Ascending aorta (tissue), 2 donors: Measurements from ENCODE around the gene MMP14. TPM values are rescaled to one million over a fixed set of nuclear protein-coding genes. Genes with fewer than 3 reads are reported as not detected.

ENCODE experiments used
- DNase-seq, 2 donors: peaks; one replicate each; pipeline ENCODE4 v3.0.0-alpha.2; 2019; ENCODE audit warnings: low spot score in 2 of 2
- H3K27ac ChIP-seq, 2 donors: fragments of 200-600 bp; sonication (generic); one replicate each; pipeline ENCODE4 v1.5.1; 2016 to 2017; ENCODE audit warnings: mild to moderate bottlenecking in 1 of 2
- H3K27me3 ChIP-seq: fragments of 200-600 bp; sonication (generic); one replicate; pipeline ENCODE4 v1.5.1; 2017
- H3K36me3 ChIP-seq, 2 donors: fragments of 200-600 bp; sonication (generic); one replicate each; pipeline ENCODE4 v1.5.1; 2016
- H3K4me1 ChIP-seq, 2 donors: fragments of 200-600 bp; sonication (generic); one replicate each; pipeline ENCODE4 v1.5.1; 2016 to 2017; ENCODE audit warnings: mild to moderate bottlenecking in 1 of 2
- H3K4me3 ChIP-seq, 2 donors: fragments of 200-600 bp; sonication (generic); one replicate each; pipeline ENCODE4 v1.5.1; 2016 to 2017; ENCODE audit warnings: mild to moderate bottlenecking in 1 of 2
- H3K9me3 ChIP-seq, 2 donors: fragments of 200-600 bp; sonication (generic); one replicate each; pipeline ENCODE4 v1.5.1; 2016
- intact Hi-C: fragments of 100-400 bp; cut with DNase I; formaldehyde crosslinking; loops from one replicate; pipeline ENCODE4 v1.15.1; 2023
- total RNA-seq: library from RNA; depleted of rRNA; stranded (reverse); fragments of >200 nt; gene quantifications from one replicate; pipeline ENCODE4 v1.1.0, GENCODE V29; 2016
- TF ChIP-seq, protein P1 (sequence below), 3 experiments: fragments of 200-600 bp in 2 of 3; fragments of 450-650 bp in 1 of 3; sonication (generic) in 2 of 3; IDR thresholded peaks; one replicate each; pipeline ENCODE4 v1.5.1; 2016 to 2019; ENCODE audit warnings: antibody characterized with exemption in 3 of 3, mild to moderate bottlenecking in 1 of 3, moderate library complexity in 1 of 3

MMP14 gene
- total RNA-seq, 1 donor from 2014 or later, result 178 TPM

DNA sequence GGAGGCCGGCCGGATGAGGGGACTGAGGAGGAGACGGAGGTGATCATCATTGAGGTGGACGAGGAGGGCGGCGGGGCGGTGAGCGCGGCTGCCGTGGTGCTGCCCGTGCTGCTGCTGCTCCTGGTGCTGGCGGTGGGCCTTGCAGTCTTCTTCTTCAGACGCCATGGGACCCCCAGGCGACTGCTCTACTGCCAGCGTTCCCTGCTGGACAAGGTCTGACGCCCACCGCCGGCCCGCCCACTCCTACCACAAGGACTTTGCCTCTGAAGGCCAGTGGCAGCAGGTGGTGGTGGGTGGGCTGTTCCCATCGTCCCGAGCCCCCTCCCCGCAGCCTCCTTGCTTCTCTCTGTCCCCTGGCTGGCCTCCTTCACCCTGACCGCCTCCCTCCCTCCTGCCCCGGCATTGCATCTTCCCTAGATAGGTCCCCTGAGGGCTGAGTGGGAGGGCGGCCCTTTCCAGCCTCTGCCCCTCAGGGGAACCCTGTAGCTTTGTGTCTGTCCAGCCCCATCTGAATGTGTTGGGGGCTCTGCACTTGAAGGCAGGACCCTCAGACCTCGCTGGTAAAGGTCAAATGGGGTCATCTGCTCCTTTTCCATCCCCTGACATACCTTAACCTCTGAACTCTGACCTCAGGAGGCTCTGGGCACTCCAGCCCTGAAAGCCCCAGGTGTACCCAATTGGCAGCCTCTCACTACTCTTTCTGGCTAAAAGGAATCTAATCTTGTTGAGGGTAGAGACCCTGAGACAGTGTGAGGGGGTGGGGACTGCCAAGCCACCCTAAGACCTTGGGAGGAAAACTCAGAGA lies 9.6 kb downstream of the MMP14 start:
- Histone ChIP-seq H3K27me3 (no peaks in the 10 kb centered on the region), H3K27ac (peak overlapping the region; percentile 87 to 91), H3K4me1 (peaks cover 33 to 51% of the 10 kb centered on the region in 2 donors), H3K4me3 (no peak overlapping the region), H3K9me3 (no peaks in the 10 kb centered on the region), H3K36me3 (peaks cover 58 to 59% of the 10 kb centered on the region in 2 donors)
- DNase-seq, result no peak
- TF ChIP-seq, protein P1, sequence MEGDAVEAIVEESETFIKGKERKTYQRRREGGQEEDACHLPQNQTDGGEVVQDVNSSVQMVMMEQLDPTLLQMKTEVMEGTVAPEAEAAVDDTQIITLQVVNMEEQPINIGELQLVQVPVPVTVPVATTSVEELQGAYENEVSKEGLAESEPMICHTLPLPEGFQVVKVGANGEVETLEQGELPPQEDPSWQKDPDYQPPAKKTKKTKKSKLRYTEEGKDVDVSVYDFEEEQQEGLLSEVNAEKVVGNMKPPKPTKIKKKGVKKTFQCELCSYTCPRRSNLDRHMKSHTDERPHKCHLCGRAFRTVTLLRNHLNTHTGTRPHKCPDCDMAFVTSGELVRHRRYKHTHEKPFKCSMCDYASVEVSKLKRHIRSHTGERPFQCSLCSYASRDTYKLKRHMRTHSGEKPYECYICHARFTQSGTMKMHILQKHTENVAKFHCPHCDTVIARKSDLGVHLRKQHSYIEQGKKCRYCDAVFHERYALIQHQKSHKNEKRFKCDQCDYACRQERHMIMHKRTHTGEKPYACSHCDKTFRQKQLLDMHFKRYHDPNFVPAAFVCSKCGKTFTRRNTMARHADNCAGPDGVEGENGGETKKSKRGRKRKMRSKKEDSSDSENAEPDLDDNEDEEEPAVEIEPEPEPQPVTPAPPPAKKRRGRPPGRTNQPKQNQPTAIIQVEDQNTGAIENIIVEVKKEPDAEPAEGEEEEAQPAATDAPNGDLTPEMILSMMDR (IDR thresholded peaks at IDR 0.05), result no peak
- intact Hi-C loops, result loop anchor here (10.0 kb wide), 1 partner anchor 1371 kb away; the partner anchor contains the start of genes RAB2B and TOX4

DNA sequence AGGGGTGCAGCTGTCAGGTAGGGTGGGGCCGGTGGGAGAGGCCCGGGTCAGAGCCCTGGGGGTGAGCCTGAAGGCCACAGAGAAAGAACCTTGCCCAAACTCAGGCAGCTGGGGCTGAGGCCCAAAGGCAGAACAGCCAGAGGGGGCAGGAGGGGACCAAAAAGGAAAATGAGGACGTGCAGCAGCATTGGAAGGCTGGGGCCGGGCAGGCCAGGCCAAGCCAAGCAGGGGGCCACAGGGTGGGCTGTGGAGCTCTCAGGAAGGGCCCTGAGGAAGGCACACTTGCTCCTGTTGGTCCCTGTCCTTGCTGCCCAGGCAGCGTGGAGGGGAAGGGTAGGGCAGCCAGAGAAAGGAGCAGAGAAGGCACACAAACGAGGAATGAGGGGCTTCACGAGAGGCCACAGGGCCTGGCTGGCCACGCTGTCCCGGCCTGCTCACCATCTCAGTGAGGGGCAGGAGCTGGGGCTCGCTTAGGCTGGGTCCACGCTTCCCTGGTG lies 10.5 kb downstream of the MMP14 start:
- no peaks in the 10 kb centered on the region for H3K9me3 ChIP-seq
- intact Hi-C loops, result loop anchor here (10.0 kb wide), 1 partner anchor 1372 kb away; the partner anchor contains the start of genes RAB2B and TOX4
- peak overlapping the region; percentile 87 to 91 for H3K27ac ChIP-seq
- peaks cover 50 to 51% of the 10 kb centered on the region in 2 donors for H3K36me3 ChIP-seq
- H3K4me3 ChIP-seq, result peak overlapping the region in 1 of 2 donors; percentile 4
- no peak for DNase-seq
- no peaks in the 10 kb centered on the region for H3K27me3 ChIP-seq
- TF ChIP-seq, protein P1 (IDR thresholded peaks at IDR 0.05), result no peak
- H3K4me1 ChIP-seq, result peaks cover 40 to 58% of the 10 kb centered on the region in 2 donors

DNA sequence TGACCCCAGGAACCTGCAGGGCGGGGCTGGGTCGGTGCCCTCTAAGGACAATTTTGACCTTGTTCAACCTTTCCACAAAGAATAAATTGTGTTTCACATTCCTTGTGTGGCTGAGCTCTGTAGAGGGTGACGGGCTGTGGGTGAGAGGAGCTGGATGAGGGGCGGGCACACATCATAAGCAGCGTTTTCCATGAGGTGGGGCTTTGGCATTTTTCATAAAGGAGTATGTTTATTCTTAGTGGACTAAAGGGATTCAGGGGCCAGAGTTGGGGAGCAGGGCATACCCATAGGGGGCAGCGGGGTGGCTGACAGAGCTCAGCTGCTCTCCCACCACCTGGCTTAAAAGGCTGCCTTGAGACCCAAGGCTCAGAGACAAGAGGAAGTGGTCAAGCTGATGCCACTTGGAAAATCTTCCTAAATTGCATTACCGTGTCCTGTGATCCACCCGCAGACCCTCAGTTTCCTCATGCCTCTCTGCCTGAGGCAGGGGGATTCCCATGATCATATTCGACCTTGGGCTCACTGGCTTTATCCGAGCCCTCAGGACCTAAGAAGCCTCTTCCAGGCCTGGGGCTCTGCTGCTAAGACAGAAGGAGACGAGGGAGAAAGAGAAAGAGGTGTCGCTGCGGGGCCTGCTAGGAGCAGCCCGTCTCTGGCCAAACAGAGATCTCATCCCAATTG lies 11.4 kb downstream of the MMP14 start:
- DNase-seq, result no peak
- no peaks in the 10 kb centered on the region for H3K9me3 ChIP-seq
- peaks cover 41% of the 10 kb centered on the region in 2 donors for H3K36me3 ChIP-seq
- peak overlapping the region; percentile 87 to 91 for H3K27ac ChIP-seq
- TF ChIP-seq, protein P1 (IDR thresholded peaks at IDR 0.05), result no peak
- no peaks in the 10 kb centered on the region for H3K27me3 ChIP-seq
- H3K4me3 ChIP-seq, result peak overlapping the region in 1 of 2 donors; percentile 32
- peaks cover 42 to 62% of the 10 kb centered on the region in 2 donors for H3K4me1 ChIP-seq
- intact Hi-C loops, result loop anchor here (2.0 to 10.0 kb wide), 2 partner anchors 259 to 1373 kb away; partner anchors contain the start of genes DAD1, RAB2B and TOX4

DNA sequence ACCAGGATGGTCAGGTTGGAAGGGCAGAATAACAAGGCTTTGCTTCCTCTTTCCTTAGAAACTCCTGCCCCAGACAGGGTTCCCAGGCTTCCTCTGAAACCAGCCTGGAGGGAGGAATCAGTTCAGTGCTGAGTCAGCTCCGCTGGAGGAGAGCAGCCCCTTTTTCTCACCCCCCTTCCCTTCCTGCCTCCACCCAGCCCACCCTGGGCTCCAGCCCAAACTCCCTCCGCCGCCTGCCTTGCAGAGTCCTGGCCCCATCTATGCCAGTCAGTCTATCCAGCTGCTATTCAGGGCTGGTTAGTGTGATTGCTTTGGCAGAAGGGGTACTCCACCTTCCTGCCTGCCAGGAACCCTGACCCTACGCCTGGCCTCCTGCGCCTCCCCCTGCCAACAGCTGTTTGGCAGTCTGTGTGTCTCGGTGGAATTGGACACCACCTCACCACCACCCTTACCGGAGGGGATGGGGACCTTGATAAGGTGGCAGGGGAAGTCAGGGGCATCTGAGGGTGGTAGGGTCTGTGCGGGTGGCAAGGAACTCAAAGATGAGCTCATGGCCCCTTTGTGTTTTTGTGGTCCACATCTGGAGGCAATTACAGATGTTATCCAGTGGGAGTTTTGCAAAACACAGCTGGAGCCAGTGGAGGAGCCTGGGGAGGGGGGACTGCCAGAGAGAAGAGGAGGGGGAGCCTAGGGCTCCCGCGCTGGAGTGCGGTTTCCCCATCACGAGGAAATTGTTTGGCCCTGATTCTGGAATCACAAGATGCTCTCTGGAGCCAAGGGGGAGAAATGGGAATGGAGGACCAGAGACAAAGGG lies 12.2 kb downstream of the MMP14 start:
- H3K36me3 ChIP-seq, result peaks cover 33 to 34% of the 10 kb centered on the region in 2 donors
- TF ChIP-seq, protein P1 (IDR thresholded peaks at IDR 0.05), result no peak
- H3K9me3 ChIP-seq, result no peaks in the 10 kb centered on the region
- intact Hi-C loops, result loop anchor here (2.0 to 10.0 kb wide), 2 partner anchors 260 to 1374 kb away; partner anchors contain the start of genes DAD1, RAB2B and TOX4
- H3K4me1 ChIP-seq, result peaks cover 48 to 66% of the 10 kb centered on the region in 2 donors
- DNase-seq, result peak in 1 of 2 donors; percentile 90
- H3K4me3 ChIP-seq, result peak overlapping the region; percentile 3 to 32
- H3K27me3 ChIP-seq, result no peaks in the 10 kb centered on the region
- H3K27ac ChIP-seq, result peak overlapping the region; percentile 87 to 91
